ENCODE results near the gene CFP.
A peak's percentile ranks its signal among the peaks of the same experiment; 100 is the strongest.
"Not testable (repeated sequence)": the region's sequence is repeated elsewhere in the genome, so short reads cannot be mapped to it uniquely, and the experiment has no call there.

CFP gene

GRCh38 chrX:47612418-47612817 is 17.3 kb downstream of the CFP start:
- no peak overlapping the region for H3K4me3 ChIP-seq (ENCODE audit: low read length)
- DNase-seq (ENCODE audit: low read depth), result no peak
- TF ChIP-seq CTCF (conservative IDR thresholded peaks at IDR 0.05; ENCODE audit: low read length), result no peak

GRCh38 chrX:47611926-47612325 is 17.8 kb downstream of the CFP start:
- no peak for TF ChIP-seq CTCF (conservative IDR thresholded peaks at IDR 0.05; ENCODE audit: low read length)
- no peak overlapping the region for H3K4me3 ChIP-seq (ENCODE audit: low read length)
- DNase-seq (ENCODE audit: low read depth), result no peak

GRCh38 chrX:47611489-47611888 is 18.2 kb downstream of the CFP start:
- no peak for DNase-seq (ENCODE audit: low read depth)
- no peak for TF ChIP-seq CTCF (conservative IDR thresholded peaks at IDR 0.05; ENCODE audit: low read length)
- H3K4me3 ChIP-seq (ENCODE audit: low read length), result no peak overlapping the region

GRCh38 chrX:47610511-47610910 is 19.2 kb downstream of the CFP start:
- DNase-seq (ENCODE audit: low read depth), result no peak
- no peak for TF ChIP-seq CTCF (conservative IDR thresholded peaks at IDR 0.05; ENCODE audit: low read length)
- H3K4me3 ChIP-seq (ENCODE audit: low read length), result no peak overlapping the region

GRCh38 chrX:47608130-47608810 is 21.5 kb downstream of the CFP start:
- DNase-seq (ENCODE audit: low read depth), result no peak
- no peak overlapping the region for H3K4me3 ChIP-seq (ENCODE audit: low read length)
- no peak for TF ChIP-seq CTCF (conservative IDR thresholded peaks at IDR 0.05; ENCODE audit: low read length)

GRCh38 chrX:47607091-47607490 is 22.6 kb downstream of the CFP start:
- peak; percentile 7 for DNase-seq (ENCODE audit: low read depth)
- TF ChIP-seq CTCF (conservative IDR thresholded peaks at IDR 0.05; ENCODE audit: low read length), result no peak
- no peak overlapping the region for H3K4me3 ChIP-seq (ENCODE audit: low read length)

- DNase-seq (ENCODE audit: low read depth), result no peak
- TF ChIP-seq CTCF (conservative IDR thresholded peaks at IDR 0.05; ENCODE audit: low read length), result no peak
- no peak overlapping the region for H3K4me3 ChIP-seq (ENCODE audit: low read length)
Measured at GRCh38 chrX:47605024-47605423, 24.7 kb downstream of the CFP start.

GRCh38 chrX:47603125-47603524 is 26.6 kb downstream of the CFP start:
- DNase-seq (ENCODE audit: low read depth); H3K4me3 ChIP-seq (ENCODE audit: low read length): not testable (repeated sequence)

All from AG10803 (cell line).